K562 (cell line): ENCODE results near the gene TMEM43. TPM values are rescaled to one million over a fixed set of nuclear protein-coding genes. Genes with fewer than 3 reads are reported as not detected.

Source experiments
- ATAC-seq: fragments of 200-7000 bp; cut with Tn5 transposase; 3 replicates; pipeline ENCODE4 v1.9.1; 2020; ENCODE audit warnings: moderate library complexity
- BruUV-seq: library from RNA; stranded (reverse); fragments of 400-500 nt; replicated peaks from 2 replicates; lab custom pipeline; 2021; lab: Mats Ljungman, UMichigan
- CTCF ChIA-PET: fragments of 300-600 bp; formaldehyde crosslinking; extraction: SDS; loops from one replicate; lab custom pipeline; 2021; ENCODE audit warnings: low intra/inter-chr PET ratio; lab: Yijun Ruan, JAX
- POLR2A ChIA-PET: fragments of 300-600, 350-650 bp; sonication (Branson Sonifier 250); formaldehyde crosslinking; extraction: SDS; loops from one replicate; lab custom pipeline; 2021; ENCODE audit warnings: antibody characterized with exemption, inconsistent platforms; lab: Yijun Ruan, JAX
- DNase-seq, 4 experiments: peaks; one replicate each; pipeline versions ENCODE4 v3.0.0 to v3.0.0-alpha.2; 2011 to 2018; ENCODE audit warnings: low spot score in 3 of 4, mixed read lengths in 3 of 4; ENCODE audit errors: extremely low read depth in 1 of 4
- FAIRE-seq: peaks from 2 replicates; lab custom pipeline; 2011; peaks lifted over from hg19 to GRCh38; lab: Jason Lieb, UNC
- H2AFZ ChIP-seq: 2 replicates; pipeline ENCODE4 v1.6.0; 2011; ENCODE audit warnings: low read depth, low read length, control low read depth, inconsistent platforms
- H3K27ac ChIP-seq: fragments of 200-600 bp; 3 replicates; pipeline ENCODE4 v1.8.0; 2011; ENCODE audit warnings: low read depth, mild to moderate bottlenecking, control low read depth, inconsistent platforms, low read length, moderate library complexity, mixed read lengths; ENCODE audit errors: extremely low read depth
- H3K27me3 ChIP-seq, 2 experiments: fragments of 300-600 bp in 1 of 2; 2 replicates in 1 of 2; 3 replicates in 1 of 2; pipeline versions ENCODE4 v1.6.0 to v1.8.0; 2011; ENCODE audit warnings: inconsistent platforms in 2 of 2, low read length in 2 of 2, mild to moderate bottlenecking in 1 of 2, mixed read lengths in 1 of 2, moderate library complexity in 1 of 2; ENCODE audit not compliant: control insufficient read depth in 2 of 2, insufficient read depth in 2 of 2
- H3K36me3 ChIP-seq: fragments of 300-600 bp; 3 replicates; pipeline ENCODE4 v1.8.0; 2011; ENCODE audit warnings: mild to moderate bottlenecking, low read length, inconsistent platforms; ENCODE audit not compliant: control insufficient read depth, insufficient read depth
- H3K4me1 ChIP-seq, 2 experiments: fragments of 200-600 bp in 1 of 2; replicated peaks in 1 of 2; 2 replicates in 1 of 2; 3 replicates in 1 of 2; pipeline versions ENCODE4 v1.5.1 to v1.8.0; 2011; ENCODE audit warnings: inconsistent platforms in 2 of 2, low read length in 2 of 2, mild to moderate bottlenecking in 1 of 2, mixed read lengths in 1 of 2, moderate library complexity in 1 of 2; ENCODE audit not compliant: control insufficient read depth in 2 of 2, insufficient read depth in 2 of 2
- H3K4me2 ChIP-seq: 2 replicates; pipeline ENCODE4 v1.6.1; 2011; ENCODE audit warnings: low read length, control low read depth, inconsistent platforms, mixed read lengths; ENCODE audit not compliant: insufficient read depth
- H3K4me3 ChIP-seq: fragments of 200-600 bp; sonication (generic), shearing (Covaris generic); 2 replicates; pipeline ENCODE4 v1.5.1; 2016; ENCODE audit warnings: control low read depth, inconsistent platforms
- H3K79me2 ChIP-seq: fragments of 200-600 bp; 3 replicates; pipeline ENCODE4 v1.8.0; 2011; ENCODE audit warnings: low read length, inconsistent platforms; ENCODE audit not compliant: control insufficient read depth, insufficient read depth
- H3K9ac ChIP-seq, 2 experiments: 2 replicates each; pipeline versions ENCODE4 v1.6.0 to v1.6.1; 2011; ENCODE audit warnings: low read depth in 2 of 2, low read length in 2 of 2, control low read depth in 1 of 2, inconsistent platforms in 1 of 2, mild to moderate bottlenecking in 1 of 2, mixed read lengths in 1 of 2; ENCODE audit not compliant: insufficient read depth in 1 of 2
- H3K9me1 ChIP-seq: one replicate; pipeline ENCODE4 v1.6.0; 2011; ENCODE audit warnings: inconsistent platforms, mild to moderate bottlenecking, low read length, moderate library complexity; ENCODE audit not compliant: control insufficient read depth, insufficient read depth
- H3K9me3 ChIP-seq: replicated peaks from 2 replicates; pipeline ENCODE4 v1.5.1; 2011; ENCODE audit warnings: low read depth, low read length, inconsistent platforms; ENCODE audit not compliant: control insufficient read depth, insufficient read depth
- H4K20me1 ChIP-seq: replicated peaks from 2 replicates; pipeline ENCODE4 v1.6.1; 2011; ENCODE audit warnings: low read length, inconsistent platforms, mixed read lengths; ENCODE audit not compliant: control insufficient read depth, insufficient read depth
- CBX2 ChIP-seq: fragments of 200-600 bp; sonication (generic); IDR thresholded peaks from one replicate; pipeline ENCODE4 v1.6.1; 2012; ENCODE audit warnings: mild to moderate bottlenecking, low read length, inconsistent platforms; ENCODE audit not compliant: insufficient read depth, poor library complexity, severe bottlenecking
- NR2F6 ChIP-seq: fragments of 450-650 bp; formaldehyde crosslinking; IDR thresholded peaks from 2 replicates; pipeline ENCODE4 v1.4.0; 2020; ENCODE audit warnings: mild to moderate bottlenecking
- ZNF212 ChIP-seq: fragments of 450-650 bp; formaldehyde crosslinking; IDR thresholded peaks from 2 replicates; pipeline ENCODE4 v1.4.0; 2020; ENCODE audit warnings: mild to moderate bottlenecking
- WGBS: fragments of 100-300 bp; shearing (Covaris generic); methylation state at CpG from one replicate; pipeline ENCODE4 v1.1.6; 2016; ENCODE audit warnings: low coverage, mixed read lengths; ENCODE audit not compliant: insufficient coverage; ENCODE audit errors: missing lambda C conversion rate; 5-methylcytosine and 5-hydroxymethylcytosine counted together
- in situ Hi-C: fragments of 300-500 bp; cut with MboI; formaldehyde crosslinking; loops from 4 replicates; pipeline ENCODE4 v1.15.0; 2018; ENCODE audit warnings: inconsistent platforms, mixed read lengths
- intact Hi-C: fragments of 100-400 bp; cut with micrococcal nuclease; formaldehyde crosslinking; loops from 2 replicates; pipeline ENCODE4 v1.14.2; 2022
- polyA plus RNA-seq, 8 experiments: library from polyadenylated mRNA; depleted of rRNA in 4 of 8; stranded (reverse) in 5 of 8; unstranded in 3 of 8; fragments of >200 nt; fragmentation: Nextera tagmentation in 2 of 8; fragmentation: Illumina TruSeq in 1 of 8; extraction: Ambion mirVana in 2 of 8; extraction: Trizol in 1 of 8; gene quantifications; 2 replicates each; pipeline versions ENCODE4 v1.2.1 to v1.2.3, GENCODE V29; 2011 to 2014; ENCODE audit warnings: inconsistent platforms in 1 of 8, missing spikeins in 1 of 8
- total RNA-seq, 7 experiments: library from RNA; depleted of rRNA in 6 of 7; stranded (reverse); fragments of >200 nt in 6 of 7; fragmentation: Illumina TruSeq in 2 of 7; extraction: Trizol in 2 of 7; gene quantifications; 2 replicates each; pipeline versions ENCODE4 v1.2.1 to v1.2.3, GENCODE V29; 2011 to 2021; ENCODE audit warnings: low replicate concordance in 1 of 7

The TMEM43 gene
- total and polyA plus RNA-seq, 9 of the 15 experiments (the other 6 are each of a cell fraction or from before 2014, with no cell fraction given) = 16.7 to 46.1 (median 35.7) TPM

DNA sequence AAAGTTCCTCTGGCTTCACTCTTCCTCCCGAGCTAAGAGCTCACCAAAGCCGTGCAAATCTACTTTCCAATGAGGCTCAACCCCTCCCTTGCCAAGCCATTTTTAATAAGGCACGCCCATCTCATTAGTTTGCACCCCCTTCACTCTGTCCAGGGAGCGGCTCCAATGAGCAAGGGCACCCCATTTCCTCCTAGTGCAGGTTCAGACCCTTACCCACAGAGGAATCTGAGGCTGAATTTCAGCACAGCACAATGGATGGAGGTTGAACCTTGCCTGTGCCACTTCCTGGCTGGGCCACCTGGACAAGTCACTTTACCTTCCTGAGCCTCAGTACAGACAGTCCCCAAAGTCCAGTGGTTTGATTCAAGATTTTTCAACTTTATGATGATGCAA, 28.1 kb downstream of the TMEM43 start:
- no peaks in the 10 kb centered on the region for H3K27me3 ChIP-seq
- no peaks in the 10 kb centered on the region; a peak in 1 of 5 replicates for H3K4me1 ChIP-seq
- intact Hi-C loops = no loop called here
- H4K20me1 ChIP-seq = no peaks in the 10 kb centered on the region; the same call in 1 of the 2 replicates
- no peak overlapping the region for H3K9ac ChIP-seq
- ATAC-seq (no peak), DNase-seq (no peak), FAIRE-seq (no peak)
- in situ Hi-C loops = no loop called here
- WGBS = 75% methylated on average over 4 of the region's 4 CpGs
- no peaks in the 10 kb centered on the region for H3K79me2 ChIP-seq
- H2AFZ ChIP-seq = no peak overlapping the region
- H3K9me3 ChIP-seq = no peaks in the 10 kb centered on the region
- peaks cover 74% of the 10 kb centered on the region for H3K36me3 ChIP-seq
- no peak overlapping the region for H3K27ac ChIP-seq
- H3K4me3 ChIP-seq = no peak overlapping the region
- no TSS peak for BruUV-seq
- no peak for TF ChIP-seq CBX2
- H3K9me1 ChIP-seq = no peaks in the 10 kb centered on the region
- ChIA-PET CTCF (interaction anchor here (1.0 to 1.1 kb wide), 2 partner anchors 155 to 315 kb away, joined by 3 read pairs; no protein-coding TSS in a partner anchor), POLR2A (interaction anchor here (0.5 to 3.6 kb wide), 10 partner anchors 8 to 272 kb away, joined by 3 to 18 read pairs (median 4); partner anchors contain the start of genes CHCHD4, LSM3, TMEM43 and XPC)
- H3K4me2 ChIP-seq = no peak overlapping the region

DNA sequence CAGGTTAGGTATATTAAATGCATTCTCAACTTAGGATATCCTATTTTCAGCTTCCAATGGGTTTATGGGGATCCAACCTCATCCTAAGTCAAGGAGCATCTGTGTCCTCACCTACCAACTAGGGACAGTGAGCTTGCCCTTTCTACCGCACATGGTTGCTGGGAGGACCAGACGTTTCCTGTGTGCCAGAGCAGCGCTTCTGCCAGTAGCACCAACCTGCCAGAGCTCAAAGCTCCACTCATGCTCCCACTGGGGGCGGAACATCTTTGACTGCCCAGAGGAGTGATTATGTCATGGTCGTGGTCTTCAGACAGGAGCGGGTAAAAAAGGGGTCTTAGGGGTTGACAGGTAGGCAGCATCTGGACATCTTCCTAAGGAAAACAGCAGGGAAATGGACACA, 28.8 kb downstream of the TMEM43 start:
- WGBS = 93% methylated on average over 5 of the region's 6 CpGs
- Histone ChIP-seq H3K4me3 (no peak overlapping the region), H3K36me3 (peaks cover 74% of the 10 kb centered on the region), H3K27me3 (no peaks in the 10 kb centered on the region), H3K27ac (no peak overlapping the region), H3K4me2 (no peak overlapping the region), H3K9me3 (no peaks in the 10 kb centered on the region), H2AFZ (no peak overlapping the region), H4K20me1 (no peaks in the 10 kb centered on the region; the same call in 1 of the 2 replicates), H3K9me1 (no peaks in the 10 kb centered on the region), H3K4me1 (no peaks in the 10 kb centered on the region; a peak in 1 of 5 replicates), H3K9ac (no peak overlapping the region), H3K79me2 (no peaks in the 10 kb centered on the region)
- FAIRE-seq (no peak), ATAC-seq (no peak), DNase-seq (no peak)
- CTCF ChIA-PET = interaction anchor here (1.1 kb wide), 1 partner anchor 314 kb away, joined by 3 read pairs; no protein-coding TSS in a partner anchor
- BruUV-seq = no TSS peak
- POLR2A ChIA-PET = interaction anchor here (0.5 to 3.6 kb wide), 5 partner anchors 9 to 29 kb away, joined by 3 to 18 read pairs (median 3); partner anchors contain the start of genes CHCHD4, LSM3, TMEM43 and XPC
- intact Hi-C loops (no loop called here), in situ Hi-C loops (no loop called here)
- TF ChIP-seq ZNF212 = no peak
- no peak for TF ChIP-seq NR2F6 (CRISPR knock-in tag)
